BLaER1 treated with 17β-estradiol and CSF1 and Interleukin-3, amounts not matched to agents 10 nM and 100 nM (cell line): ENCODE results near the gene CCDC186.
A peak's percentile ranks its signal among the peaks of the same experiment; 100 is the strongest.

ENCODE experiments used
- H3K27ac ChIP-seq, 11 experiments: shearing (Covaris generic); formaldehyde crosslinking; 2 replicates each; pipeline ENCODE4 v1.8.1; 2022
- H3K27me3 ChIP-seq, 11 experiments: shearing (Covaris generic); formaldehyde crosslinking; 2 replicates each; pipeline ENCODE4 v1.8.1; 2022
- H3K36me3 ChIP-seq, 11 experiments: shearing (Covaris generic); formaldehyde crosslinking; 2 replicates each; pipeline ENCODE4 v1.8.1; 2022
- H3K4me1 ChIP-seq, 10 experiments: shearing (Covaris generic); formaldehyde crosslinking; 2 replicates each; pipeline ENCODE4 v1.8.1; 2022
- H3K4me2 ChIP-seq, 11 experiments: shearing (Covaris generic); formaldehyde crosslinking; 2 replicates each; pipeline ENCODE4 v1.8.1; 2022
- H3K4me3 ChIP-seq, 10 experiments: shearing (Covaris generic); formaldehyde crosslinking; 2 replicates each; pipeline ENCODE4 v1.8.1; 2022
- H3K9ac ChIP-seq, 11 experiments: shearing (Covaris generic); formaldehyde crosslinking; 2 replicates each; pipeline ENCODE4 v1.8.1; 2022
- H3K9me3 ChIP-seq, 11 experiments: shearing (Covaris generic); formaldehyde crosslinking; replicated peaks in 1 of 11; 2 replicates each; pipeline ENCODE4 v1.8.1; 2022
- H4K20me1 ChIP-seq, 11 experiments: shearing (Covaris generic); formaldehyde crosslinking; 2 replicates each; pipeline ENCODE4 v1.8.1; 2022
- Cebpa-rat ChIP-seq, 11 experiments: shearing (Covaris generic); IDR thresholded peaks; 2 replicates each; pipeline ENCODE4 v1.8.1; 2022

Gene CCDC186

DNA sequence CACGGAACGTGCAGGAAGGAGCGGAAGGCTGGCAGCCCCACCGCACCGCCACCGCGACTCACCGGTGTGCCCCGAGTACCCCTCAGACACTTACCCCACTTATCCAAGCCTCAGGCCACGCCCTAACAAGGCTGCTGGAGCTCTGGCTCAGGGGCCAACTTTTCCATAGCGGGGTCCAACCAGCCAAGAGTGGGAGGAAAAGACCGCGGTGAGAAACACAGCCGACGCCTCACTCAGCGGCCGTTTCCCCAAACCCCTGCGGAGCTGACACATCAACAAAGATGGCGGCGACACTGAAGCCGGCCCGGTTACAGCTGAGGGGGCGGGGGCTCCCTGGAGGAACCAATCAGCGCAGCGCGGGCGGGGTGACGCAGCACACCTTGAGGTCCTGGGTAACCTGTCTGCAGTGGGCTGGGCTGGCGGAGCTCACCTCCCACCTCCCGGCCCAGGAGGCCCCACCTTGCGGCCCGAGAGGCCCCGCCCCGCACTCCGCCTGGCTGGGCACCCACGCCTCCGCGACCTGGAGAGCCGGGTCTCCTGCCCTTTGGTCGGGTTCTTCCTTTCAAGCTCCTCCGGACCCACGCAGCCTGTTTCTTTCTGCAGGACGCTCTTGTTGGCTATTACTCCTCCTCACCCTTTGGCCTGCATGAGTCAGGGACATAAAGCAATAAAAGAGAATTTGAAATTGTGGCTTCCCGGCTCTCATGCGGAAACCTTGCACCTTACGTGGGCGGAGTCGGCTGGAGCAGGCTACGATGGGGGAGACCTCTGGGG, at the start of gene CCDC186:
TSS of gene CCDC186 (minus strand) at position 283 of the 774 bp plus-strand sequence. CDS start 10,935 bp downstream, outside the sequence.
- Histone ChIP-seq H3K36me3 (peaks cover 0 to 23% (median 12%) of the 10 kb centered on the region in 11 experiments; a peak in 16 of 22 replicates), H3K27ac (peak within 1 kb of the TSS; percentile 77 to 97 (median 87)), H3K4me3 (peak within 1 kb of the TSS; percentile 82 to 98 (median 93)), H3K27me3 (no peaks in the 10 kb centered on the region), H3K9me3 (peaks cover 5 to 16% (median 9%) of the 10 kb centered on the region in 11 experiments), H3K4me1 (peaks cover 12 to 28% (median 24%) of the 10 kb centered on the region in 10 experiments), H4K20me1 (no peaks in the 10 kb centered on the region; a peak in 1 of 22 replicates), H3K9ac (peak within 1 kb of the TSS; percentile 81 to 97 (median 89)), H3K4me2 (peak within 1 kb of the TSS; percentile 81 to 95 (median 92))
- TF ChIP-seq Cebpa-rat (IDR thresholded peaks at IDR 0.05): no peak

DNA sequence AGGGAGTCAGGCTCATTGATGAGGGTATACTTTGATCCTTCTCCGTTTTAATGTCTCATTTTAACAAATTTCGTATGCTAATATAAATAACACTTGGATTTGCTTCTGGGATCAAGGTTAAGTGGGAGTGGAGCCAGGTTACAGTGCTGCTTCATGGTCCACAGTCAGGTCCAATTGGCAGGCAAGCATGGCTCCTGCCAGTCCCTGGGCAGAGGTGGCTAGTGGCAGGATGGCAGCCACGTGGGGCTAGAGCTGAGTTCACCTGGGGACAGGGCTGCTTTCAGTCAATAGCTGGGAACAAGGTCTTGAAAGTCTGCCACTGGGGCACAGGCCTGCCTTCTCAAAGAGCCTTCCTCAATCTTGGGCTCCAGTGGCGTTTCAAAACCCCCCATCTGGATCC, 49.1 kb upstream of the CCDC186 start:
- H3K4me2 ChIP-seq: no peak overlapping the region
- no peaks in the 10 kb centered on the region for H3K27me3 ChIP-seq
- no peaks in the 10 kb centered on the region for H3K36me3 ChIP-seq
- no peak overlapping the region for H3K27ac ChIP-seq
- no peaks in the 10 kb centered on the region for H3K4me1 ChIP-seq
- no peak overlapping the region for H3K4me3 ChIP-seq
- no peaks in the 10 kb centered on the region for H4K20me1 ChIP-seq
- no peak overlapping the region for H3K9ac ChIP-seq
- no peaks in the 10 kb centered on the region for H3K9me3 ChIP-seq
- no peak for TF ChIP-seq Cebpa-rat (IDR thresholded peaks at IDR 0.05)

DNA sequence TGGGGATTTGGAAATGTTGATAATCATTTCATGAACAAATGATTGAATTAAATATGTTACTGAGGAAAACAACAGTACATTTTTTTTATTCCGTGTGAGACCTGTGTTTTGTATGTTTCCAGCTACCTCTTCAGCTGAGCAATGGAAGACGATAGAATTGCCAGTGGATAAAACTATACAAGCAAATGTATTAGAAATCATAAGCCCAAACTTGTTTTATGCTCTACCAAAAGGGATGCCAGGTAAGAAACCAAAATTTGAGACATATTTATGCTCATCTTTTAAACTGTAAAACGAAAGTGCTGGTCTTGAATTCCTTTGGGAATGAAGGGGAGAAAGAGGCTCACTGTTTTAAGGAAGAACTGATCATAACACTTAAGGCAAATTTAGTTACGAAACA, 47.2 kb upstream of the CCDC186 start:
- no peak overlapping the region for H3K4me2 ChIP-seq
- H3K4me1 ChIP-seq: no peaks in the 10 kb centered on the region
- no peak for TF ChIP-seq Cebpa-rat (IDR thresholded peaks at IDR 0.05)
- H3K9ac ChIP-seq: no peak overlapping the region
- no peaks in the 10 kb centered on the region for H3K27me3 ChIP-seq
- no peak overlapping the region for H3K27ac ChIP-seq
- H4K20me1 ChIP-seq: no peaks in the 10 kb centered on the region
- H3K36me3 ChIP-seq: no peaks in the 10 kb centered on the region
- no peaks in the 10 kb centered on the region for H3K9me3 ChIP-seq
- H3K4me3 ChIP-seq: no peak overlapping the region

DNA sequence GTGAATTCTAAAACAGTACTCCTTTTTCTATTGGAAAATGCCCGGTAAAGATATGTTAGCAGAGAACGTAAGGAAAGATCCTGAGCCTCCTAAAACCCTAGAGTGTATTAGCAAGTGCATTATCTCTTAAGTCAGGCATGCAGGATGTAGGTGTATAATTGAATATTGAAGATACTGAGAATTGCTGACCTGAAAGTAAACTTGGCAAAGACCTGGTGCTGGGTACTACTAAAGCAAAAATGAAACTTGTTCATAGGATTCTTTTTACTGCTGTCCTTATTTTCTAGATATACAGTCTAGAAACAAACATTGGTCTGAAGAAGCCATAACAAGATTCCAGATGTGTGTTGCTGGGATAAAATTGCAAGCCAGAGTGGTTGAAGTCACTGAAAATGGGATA, 46.3 kb upstream of the CCDC186 start:
- H3K9ac ChIP-seq: no peak overlapping the region

DNA sequence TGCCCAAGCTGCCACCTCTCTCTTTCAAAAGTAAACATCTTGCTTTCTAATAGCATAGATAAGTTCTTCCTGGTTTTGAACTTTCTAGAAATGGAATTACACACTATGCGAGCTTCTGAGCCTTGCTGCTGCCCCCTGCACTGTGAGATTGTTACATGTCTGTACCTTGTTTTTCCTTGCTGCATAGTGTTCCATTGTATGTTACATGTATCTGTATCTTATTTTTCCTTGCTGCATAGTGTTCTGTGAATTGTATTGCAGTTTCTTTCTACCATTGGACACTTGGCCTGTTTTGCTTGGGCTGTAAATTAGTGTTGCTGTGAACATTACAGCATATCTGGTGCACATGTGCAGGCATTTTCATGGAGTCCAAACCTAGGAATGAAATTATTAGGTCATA, 41.0 kb upstream of the CCDC186 start:
- Histone ChIP-seq H4K20me1 (no peaks in the 10 kb centered on the region), H3K4me1 (no peaks in the 10 kb centered on the region), H3K27ac (no peak overlapping the region), H3K9me3 (no peaks in the 10 kb centered on the region), H3K4me3 (no peak overlapping the region), H3K9ac (no peak overlapping the region), H3K4me2 (no peak overlapping the region), H3K36me3 (no peaks in the 10 kb centered on the region), H3K27me3 (no peaks in the 10 kb centered on the region)
- no peak for TF ChIP-seq Cebpa-rat (IDR thresholded peaks at IDR 0.05)

More for the DNA sequence above, 46.3 kb upstream of the CCDC186 start:
- H3K36me3 ChIP-seq: no peaks in the 10 kb centered on the region
- no peaks in the 10 kb centered on the region for H4K20me1 ChIP-seq
- no peaks in the 10 kb centered on the region for H3K9me3 ChIP-seq
- no peak overlapping the region for H3K4me3 ChIP-seq
- H3K4me2 ChIP-seq: no peak overlapping the region
- H3K27me3 ChIP-seq: no peaks in the 10 kb centered on the region
- H3K27ac ChIP-seq: no peak overlapping the region
- TF ChIP-seq Cebpa-rat (IDR thresholded peaks at IDR 0.05): no peak
- H3K4me1 ChIP-seq: no peaks in the 10 kb centered on the region

DNA sequence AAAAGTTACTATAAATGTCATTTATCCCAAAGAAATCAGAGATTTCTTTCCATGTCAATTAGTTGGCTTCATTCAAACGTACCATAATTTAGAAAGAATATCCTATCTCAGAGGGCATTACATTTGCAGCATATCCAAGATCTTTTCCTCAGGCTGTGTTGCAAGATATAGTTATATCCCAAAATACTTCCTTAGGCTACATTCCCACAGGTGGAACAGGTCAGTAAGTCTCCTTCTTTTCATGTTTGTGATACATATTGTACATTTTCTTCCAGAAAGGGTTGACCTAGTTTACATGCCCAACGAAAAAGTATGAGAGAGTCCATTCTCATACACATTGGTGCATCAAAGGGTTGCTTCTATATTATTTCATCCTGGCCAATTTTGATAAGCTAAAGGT, 38.1 kb upstream of the CCDC186 start:
- no peaks in the 10 kb centered on the region for H3K27me3 ChIP-seq
- no peak for TF ChIP-seq Cebpa-rat (IDR thresholded peaks at IDR 0.05)
- H3K4me3 ChIP-seq: no peak overlapping the region
- H4K20me1 ChIP-seq: no peaks in the 10 kb centered on the region
- no peak overlapping the region for H3K4me2 ChIP-seq
- no peaks in the 10 kb centered on the region for H3K9me3 ChIP-seq
- H3K27ac ChIP-seq: no peak overlapping the region
- no peaks in the 10 kb centered on the region for H3K36me3 ChIP-seq
- H3K4me1 ChIP-seq: no peaks in the 10 kb centered on the region
- no peak overlapping the region for H3K9ac ChIP-seq

DNA sequence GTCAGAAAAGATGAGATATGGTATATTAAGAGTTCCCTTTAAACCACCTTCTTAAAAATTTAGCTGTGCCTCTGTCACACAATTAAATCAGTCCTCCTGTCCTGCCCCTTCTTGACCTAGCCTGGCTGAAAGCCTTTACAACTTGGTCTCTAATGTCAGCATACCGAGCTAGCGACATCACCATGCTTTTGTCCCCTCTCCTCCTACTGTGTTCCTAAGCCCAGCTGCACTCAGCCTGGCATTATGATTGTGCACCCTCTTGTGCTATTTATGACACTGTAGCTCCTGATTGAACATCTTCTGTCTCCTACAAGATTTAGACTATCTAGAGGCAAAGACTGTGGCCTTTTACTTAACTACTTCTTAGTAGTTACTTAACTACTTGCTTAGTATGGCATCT, 34.3 kb upstream of the CCDC186 start:
- Histone ChIP-seq H3K9me3 (no peaks in the 10 kb centered on the region), H4K20me1 (no peaks in the 10 kb centered on the region), H3K4me1 (peaks cover 0 to 7% (median 0%) of the 10 kb centered on the region in 10 experiments; a peak in 3 of 20 replicates), H3K27ac (no peak overlapping the region), H3K4me3 (no peak overlapping the region), H3K36me3 (no peaks in the 10 kb centered on the region), H3K9ac (no peak overlapping the region), H3K4me2 (no peak overlapping the region), H3K27me3 (no peaks in the 10 kb centered on the region)
- no peak for TF ChIP-seq Cebpa-rat (IDR thresholded peaks at IDR 0.05)

DNA sequence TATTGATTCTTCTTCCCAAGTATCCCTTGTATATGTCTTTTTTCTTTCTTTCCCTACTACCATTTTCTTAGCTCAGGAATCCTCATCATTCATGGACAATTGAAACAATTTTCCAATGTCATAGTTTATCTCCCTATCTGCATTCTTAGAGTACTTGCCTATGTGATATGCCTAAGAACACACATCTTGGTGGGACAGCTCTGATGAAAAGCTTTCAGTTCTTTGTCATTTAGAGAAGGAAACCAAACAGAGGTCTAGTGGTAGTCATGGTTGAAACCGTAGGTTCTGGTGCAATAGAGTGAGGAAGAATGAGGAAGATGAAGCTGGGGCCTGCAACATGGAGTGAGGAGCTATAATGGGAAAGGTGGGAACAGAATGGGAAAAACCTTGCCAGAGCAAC, 33.3 kb upstream of the CCDC186 start:
- H3K4me1 ChIP-seq: peaks cover 0 to 9% (median 0%) of the 10 kb centered on the region in 10 experiments; a peak in 3 of 20 replicates
- no peaks in the 10 kb centered on the region for H3K9me3 ChIP-seq
- no peak overlapping the region for H3K4me2 ChIP-seq
- H3K27ac ChIP-seq: no peak overlapping the region
- H3K4me3 ChIP-seq: no peak overlapping the region
- no peaks in the 10 kb centered on the region for H4K20me1 ChIP-seq
- TF ChIP-seq Cebpa-rat (IDR thresholded peaks at IDR 0.05): no peak
- H3K36me3 ChIP-seq: no peaks in the 10 kb centered on the region
- H3K9ac ChIP-seq: no peak overlapping the region
- H3K27me3 ChIP-seq: no peaks in the 10 kb centered on the region

DNA sequence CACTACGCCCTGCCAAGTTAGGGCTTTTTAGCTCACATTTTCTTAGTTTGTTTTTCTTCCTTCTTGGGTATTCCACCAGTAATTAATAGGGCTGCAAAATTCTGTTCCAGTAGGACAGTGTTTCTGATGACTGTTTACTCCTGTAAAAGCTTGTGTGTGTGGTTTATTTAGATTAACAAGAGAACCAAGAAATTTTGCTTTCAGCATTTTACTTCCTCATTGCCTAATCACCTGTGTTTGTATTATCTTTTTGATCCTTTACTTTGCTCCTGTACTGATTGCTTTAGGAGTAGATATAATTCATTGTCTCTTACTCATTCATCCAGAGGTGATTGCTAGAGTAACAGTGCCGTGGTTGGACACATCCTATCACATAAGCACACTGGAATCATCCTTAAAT, 32.9 kb upstream of the CCDC186 start:
- H3K9ac ChIP-seq: no peak overlapping the region
- H3K27me3 ChIP-seq: no peaks in the 10 kb centered on the region
- no peak overlapping the region for H3K4me2 ChIP-seq
- no peak for TF ChIP-seq Cebpa-rat (IDR thresholded peaks at IDR 0.05)
- H3K36me3 ChIP-seq: no peaks in the 10 kb centered on the region
- no peak overlapping the region for H3K4me3 ChIP-seq
- no peaks in the 10 kb centered on the region for H4K20me1 ChIP-seq
- no peak overlapping the region for H3K27ac ChIP-seq
- H3K4me1 ChIP-seq: peaks cover 0 to 9% (median 0%) of the 10 kb centered on the region in 10 experiments; a peak in 3 of 20 replicates
- H3K9me3 ChIP-seq: no peaks in the 10 kb centered on the region

DNA sequence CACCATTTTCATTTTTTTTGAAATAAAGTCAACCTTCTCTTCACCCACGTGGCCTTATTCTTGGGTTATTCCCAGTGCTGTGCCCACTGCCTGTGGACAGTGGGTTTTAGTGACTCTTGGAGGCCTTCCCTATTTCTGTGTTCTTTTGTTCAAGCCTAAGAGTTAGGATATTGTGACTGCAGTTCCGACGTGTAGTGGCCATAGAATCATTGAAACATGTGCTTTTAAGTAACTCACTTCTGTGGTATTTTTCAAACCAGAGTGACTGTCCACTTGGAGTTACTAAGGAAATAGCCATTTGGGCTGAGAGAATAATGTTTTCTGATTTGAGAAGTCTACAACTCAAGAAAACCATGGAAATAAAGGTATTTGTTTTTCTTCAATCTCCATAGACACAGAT, 28.8 kb upstream of the CCDC186 start:
- H3K4me1 ChIP-seq: peaks cover 0 to 9% (median 0%) of the 10 kb centered on the region in 10 experiments; a peak in 3 of 20 replicates
- H4K20me1 ChIP-seq: no peaks in the 10 kb centered on the region
- H3K4me2 ChIP-seq: no peak overlapping the region
- no peak overlapping the region for H3K9ac ChIP-seq
- no peaks in the 10 kb centered on the region for H3K36me3 ChIP-seq
- no peak for TF ChIP-seq Cebpa-rat (IDR thresholded peaks at IDR 0.05)
- H3K27ac ChIP-seq: 0 out of 22 replicates have a peak overlapping the region, but pooled peaks of 1 of the 11 experiments have one; percentile 1
- no peak overlapping the region for H3K4me3 ChIP-seq
- H3K9me3 ChIP-seq: peaks cover 0 to 5% (median 0%) of the 10 kb centered on the region in 11 experiments; a peak in 1 of 22 replicates
- H3K27me3 ChIP-seq: no peaks in the 10 kb centered on the region
